Measurements from ENCODE around the gene GIMAP6.

GIMAP6 gene

DNA sequence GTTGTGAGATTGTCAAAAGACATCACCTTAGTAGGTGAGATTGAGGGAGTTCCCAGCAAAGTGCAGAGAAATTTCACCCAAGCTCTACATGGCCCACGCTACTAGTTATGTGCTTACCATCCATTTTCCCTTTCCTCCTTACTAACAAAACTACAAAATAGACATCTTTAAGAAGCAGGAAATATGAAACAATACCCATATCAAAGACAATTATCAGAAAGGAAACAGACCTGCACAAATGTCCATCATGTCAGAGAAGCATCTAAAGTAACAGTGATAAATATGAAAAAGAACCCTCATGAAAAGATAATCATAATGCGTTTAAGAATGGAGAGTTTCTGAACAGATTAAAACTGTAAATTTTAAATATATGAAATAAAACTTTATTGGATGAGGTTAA lies 36.8 kb downstream of the GIMAP6 start:
- H3K4me1 ChIP-seq (ENCODE audit: low read length), result no peaks in the 10 kb centered on the region
- no peaks in the 10 kb centered on the region for H3K27me3 ChIP-seq (replicated peaks; ENCODE audit: insufficient read depth, low read length)
- H3K9me3 ChIP-seq (replicated peaks; ENCODE audit: insufficient read depth, low read length), result no peaks in the 10 kb centered on the region

GRCh38 chr7:150594805-150595204 lies 37.4 kb downstream of the GIMAP6 start:
- H4K20me1 ChIP-seq (ENCODE audit: insufficient read depth, low read length), result no peaks in the 10 kb centered on the region
- H3F3A ChIP-seq (ENCODE audit: insufficient read depth, low read length), result no peaks in the 10 kb centered on the region
- no peaks in the 10 kb centered on the region for H3K9me3 ChIP-seq (replicated peaks; ENCODE audit: insufficient read depth, low read length)
- H3K9me2 ChIP-seq (replicated peaks; ENCODE audit: insufficient read depth, low read length), result no peaks in the 10 kb centered on the region
- TF ChIP-seq CTCF (IDR thresholded peaks at IDR 0.05; ENCODE audit: low read length), result no peak
- no peak for TF ChIP-seq EZH2 (optimal IDR thresholded peaks at IDR 0.05; ENCODE audit: low read depth, low read length)
- TF ChIP-seq EZH2phosphoT487 (IDR thresholded peaks at IDR 0.05; ENCODE audit: low read length), result no peak
- no peak overlapping the region for H2AFZ ChIP-seq (ENCODE audit: low read length)
- H3K4me3 ChIP-seq (ENCODE audit: low read length), result no peak overlapping the region
- no peaks in the 10 kb centered on the region for H3K79me2 ChIP-seq (ENCODE audit: low read length)
- H3K4me1 ChIP-seq (ENCODE audit: low read length), result no peaks in the 10 kb centered on the region
- no peak overlapping the region for H3K9ac ChIP-seq (ENCODE audit: low read length)
- H3K36me3 ChIP-seq (replicated peaks; ENCODE audit: insufficient read depth, low read length), result no peaks in the 10 kb centered on the region
- no peak overlapping the region for H3K4me2 ChIP-seq (ENCODE audit: low read depth, low read length)
- H3K27me3 ChIP-seq (replicated peaks; ENCODE audit: insufficient read depth, low read length), result no peaks in the 10 kb centered on the region
- no peak for DNase-seq
- H3K27ac ChIP-seq (ENCODE audit: low read length), result no peak overlapping the region

More for the DNA sequence above, 36.8 kb downstream of the GIMAP6 start:
- no peak overlapping the region for H3K4me2 ChIP-seq (ENCODE audit: low read depth, low read length)
- H3K9me2 ChIP-seq (replicated peaks; ENCODE audit: insufficient read depth, low read length), result no peaks in the 10 kb centered on the region
- H3K9ac ChIP-seq (ENCODE audit: low read length), result no peak overlapping the region
- H2AFZ ChIP-seq (ENCODE audit: low read length), result no peak overlapping the region
- H3K4me3 ChIP-seq (ENCODE audit: low read length), result no peak overlapping the region
- no peak for TF ChIP-seq CTCF (IDR thresholded peaks at IDR 0.05; ENCODE audit: low read length)
- TF ChIP-seq EZH2phosphoT487 (IDR thresholded peaks at IDR 0.05; ENCODE audit: low read length), result no peak
- no peak for TF ChIP-seq EZH2 (optimal IDR thresholded peaks at IDR 0.05; ENCODE audit: low read depth, low read length)
- no peaks in the 10 kb centered on the region for H3F3A ChIP-seq (ENCODE audit: insufficient read depth, low read length)
- H3K27ac ChIP-seq (ENCODE audit: low read length), result no peak overlapping the region
- H3K79me2 ChIP-seq (ENCODE audit: low read length), result no peaks in the 10 kb centered on the region
- H3K36me3 ChIP-seq (replicated peaks; ENCODE audit: insufficient read depth, low read length), result no peaks in the 10 kb centered on the region
- DNase-seq, result no peak
- no peaks in the 10 kb centered on the region for H4K20me1 ChIP-seq (ENCODE audit: insufficient read depth, low read length)

- Histone ChIP-seq H3K4me1 (ENCODE audit: low read length) (no peaks in the 10 kb centered on the region), H3K4me3 (ENCODE audit: low read length) (no peak overlapping the region), H3K79me2 (ENCODE audit: low read length) (no peaks in the 10 kb centered on the region), H2AFZ (ENCODE audit: low read length) (no peak overlapping the region), H3K36me3 (replicated peaks; ENCODE audit: insufficient read depth, low read length) (no peaks in the 10 kb centered on the region), H3F3A (ENCODE audit: insufficient read depth, low read length) (no peaks in the 10 kb centered on the region), H3K9ac (ENCODE audit: low read length) (no peak overlapping the region), H3K9me3 (replicated peaks; ENCODE audit: insufficient read depth, low read length) (no peaks in the 10 kb centered on the region), H3K27me3 (replicated peaks; ENCODE audit: insufficient read depth, low read length) (no peaks in the 10 kb centered on the region), H4K20me1 (ENCODE audit: insufficient read depth, low read length) (no peaks in the 10 kb centered on the region), H3K4me2 (ENCODE audit: low read depth, low read length) (no peak overlapping the region), H3K9me2 (replicated peaks; ENCODE audit: insufficient read depth, low read length) (no peaks in the 10 kb centered on the region), H3K27ac (ENCODE audit: low read length) (no peak overlapping the region)
- DNase-seq, result no peak
- TF ChIP-seq EZH2 (optimal IDR thresholded peaks at IDR 0.05; ENCODE audit: low read depth, low read length), result no peak
- TF ChIP-seq CTCF (IDR thresholded peaks at IDR 0.05; ENCODE audit: low read length), result no peak
- no peak for TF ChIP-seq EZH2phosphoT487 (IDR thresholded peaks at IDR 0.05; ENCODE audit: low read length)
Measured at GRCh38 chr7:150587551-150587950, 44.6 kb downstream of the GIMAP6 start.

All from MM.1S (cell line).